Measurements from ENCODE around the gene KDM4C. TPM values are rescaled to one million over a fixed set of nuclear protein-coding genes. Genes with fewer than 3 reads are reported as not detected.

KDM4C gene
- total RNA-seq, 4 donors from 2014 or later: 75.0 to 95.9 (median 88.9) TPM

GRCh38 chr9:7042124-7042523 lies 284.4 kb downstream of the KDM4C start:
- 96 to 100% methylated on average over 3 of the region's 3 CpGs for WGBS, 2 donors (ENCODE audit: low coverage in 1 of 2)
- Histone ChIP-seq H3K9me3 (no peaks in the 10 kb centered on the region), H3K36me3 (no peaks in the 10 kb centered on the region), H3K4me3 (no peak overlapping the region), H3K4me1 (no peaks in the 10 kb centered on the region), H3K27me3 (no peaks in the 10 kb centered on the region), H3K27ac (no peak overlapping the region)
- intact Hi-C loops (cut with DNase I; ENCODE audit: low total_unique reads): loop anchor here (10.0 kb wide), 1 partner anchor 687 kb away; no protein-coding TSS in a partner anchor
- in situ Hi-C loops (cut with MboI; ENCODE audit: low pct_ligation_motif_present in 1 of 4, low pct_unique_long_range_greater_than_20kb in 1 of 4, low sequenced_read_pairs in 3 of 4): no loop called here
- TF ChIP-seq POLR2A (IDR thresholded peaks at IDR 0.05) (no peak), POLR2AphosphoS5 (IDR thresholded peaks at IDR 0.05) (no peak), CTCF (IDR thresholded peaks at IDR 0.05) (no peak), EP300 (IDR thresholded peaks at IDR 0.05; ENCODE audit: low read depth) (no peak)
- no peak for DNase-seq

- intact Hi-C loops (cut with DNase I; ENCODE audit: low total_unique reads) (loop anchor here (10.0 kb wide), 1 partner anchor 691 kb away; no protein-coding TSS in a partner anchor), in situ Hi-C loops (cut with MboI; ENCODE audit: low pct_ligation_motif_present in 1 of 4, low pct_unique_long_range_greater_than_20kb in 1 of 4, low sequenced_read_pairs in 3 of 4) (no loop called here)
- no peaks in the 10 kb centered on the region for H3K9me3 ChIP-seq
- peaks cover 0 to 8% (median 0%) of the 10 kb centered on the region in 4 donors for H3K36me3 ChIP-seq
- no peak for DNase-seq
- no peaks in the 10 kb centered on the region for H3K4me1 ChIP-seq
- WGBS, 2 donors (ENCODE audit: low coverage in 1 of 2): 87 to 92% methylated on average over 1 of the region's 1 CpG
- no peak overlapping the region for H3K4me3 ChIP-seq
- H3K27me3 ChIP-seq: no peaks in the 10 kb centered on the region
- TF ChIP-seq EP300 (IDR thresholded peaks at IDR 0.05; ENCODE audit: low read depth) (no peak), POLR2A (IDR thresholded peaks at IDR 0.05) (no peak), CTCF (IDR thresholded peaks at IDR 0.05) (no peak), POLR2AphosphoS5 (IDR thresholded peaks at IDR 0.05) (no peak)
- no peak overlapping the region for H3K27ac ChIP-seq
These were observed 287.6 kb downstream of the KDM4C start for GRCh38 chr9:7045361-7045760.

DNA sequence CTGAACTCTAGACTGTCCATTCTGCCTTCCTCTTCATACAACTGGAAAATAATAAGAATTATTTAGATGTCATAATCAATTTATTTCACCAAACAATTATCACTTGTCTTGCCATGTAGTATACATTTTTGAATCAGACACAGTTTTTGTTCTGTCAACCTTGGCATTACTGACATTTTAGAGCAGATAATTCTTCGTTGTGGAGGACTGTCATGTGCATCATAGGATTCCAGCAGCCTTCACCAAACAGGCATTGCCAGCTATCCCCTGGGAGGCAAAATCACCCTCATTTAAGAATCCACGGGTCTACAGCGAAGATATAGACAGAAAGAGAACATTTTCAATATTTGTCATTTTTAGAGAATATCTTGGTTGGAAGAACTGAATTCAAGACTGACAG lies 293.9 kb downstream of the KDM4C start:
- Histone ChIP-seq H3K27ac (no peak overlapping the region), H3K4me1 (no peaks in the 10 kb centered on the region), H3K36me3 (peaks cover 0 to 8% (median 0%) of the 10 kb centered on the region in 4 donors), H3K27me3 (no peaks in the 10 kb centered on the region), H3K9me3 (no peaks in the 10 kb centered on the region), H3K4me3 (no peak overlapping the region)
- intact Hi-C loops (cut with DNase I; ENCODE audit: low total_unique reads): no loop called here
- in situ Hi-C loops (cut with MboI; ENCODE audit: low pct_ligation_motif_present in 1 of 4, low pct_unique_long_range_greater_than_20kb in 1 of 4, low sequenced_read_pairs in 3 of 4): loop anchor here in 2 of 4 donors (25.0 kb wide), 1 partner anchor 486 kb away; no protein-coding TSS in a partner anchor
- DNase-seq: no peak
- 90 to 91% methylated on average over 3 of the region's 3 CpGs for WGBS, 2 donors (ENCODE audit: low coverage in 1 of 2)
- TF ChIP-seq CTCF (IDR thresholded peaks at IDR 0.05) (no peak), EP300 (IDR thresholded peaks at IDR 0.05; ENCODE audit: low read depth) (no peak), POLR2A (IDR thresholded peaks at IDR 0.05) (no peak), POLR2AphosphoS5 (IDR thresholded peaks at IDR 0.05) (no peak)

- Histone ChIP-seq H3K27me3 (no peaks in the 10 kb centered on the region), H3K4me1 (no peaks in the 10 kb centered on the region), H3K27ac (no peak overlapping the region), H3K9me3 (no peaks in the 10 kb centered on the region), H3K4me3 (no peak overlapping the region), H3K36me3 (peaks cover 0 to 4% (median 0%) of the 10 kb centered on the region in 4 donors)
- intact Hi-C loops (cut with DNase I; ENCODE audit: low total_unique reads): no loop called here
- 42 to 72% methylated on average over 2 of the region's 2 CpGs for WGBS, 2 donors (ENCODE audit: low coverage in 1 of 2)
- TF ChIP-seq EP300 (IDR thresholded peaks at IDR 0.05; ENCODE audit: low read depth): no peak
- no peak for TF ChIP-seq POLR2AphosphoS5 (IDR thresholded peaks at IDR 0.05)
- no peak for TF ChIP-seq POLR2A (IDR thresholded peaks at IDR 0.05)
- TF ChIP-seq CTCF (IDR thresholded peaks at IDR 0.05): no peak
- no peak for DNase-seq
- in situ Hi-C loops (cut with MboI; ENCODE audit: low pct_ligation_motif_present in 1 of 4, low pct_unique_long_range_greater_than_20kb in 1 of 4, low sequenced_read_pairs in 3 of 4): loop anchor here in 2 of 4 donors (25.0 kb wide), 1 partner anchor 483 kb away; no protein-coding TSS in a partner anchor
These were observed 296.1 kb downstream of the KDM4C start for GRCh38 chr9:7053903-7054302.
